IMR-90 (cell line): ENCODE results near the gene NDUFAF2. TPM values are rescaled to one million over a fixed set of nuclear protein-coding genes. Genes with fewer than 3 reads are reported as not detected.

Source experiments
- ATAC-seq: fragments of 200-7000 bp; cut with Tn5 transposase; 2 replicates; pipeline ENCODE4 v1.9.1; 2020; ENCODE audit warnings: low read depth, mild to moderate bottlenecking, moderate library complexity
- BruUV-seq: library from RNA; stranded (reverse); fragments of 400-500 nt; replicated peaks from 2 replicates; lab custom pipeline; 2021; lab: Mats Ljungman, UMichigan
- CTCF ChIA-PET: fragments of 300-600 bp; formaldehyde crosslinking; extraction: SDS; loops from one replicate; lab custom pipeline; 2021; ENCODE audit warnings: antibody characterized with exemption; lab: Yijun Ruan, JAX
- POLR2A ChIA-PET: fragments of 300-600 bp; sonication (Branson Sonifier 250); formaldehyde crosslinking; loops from one replicate; lab custom pipeline; 2022; ENCODE audit warnings: antibody characterized with exemption; ENCODE audit not compliant: unreplicated experiment; lab: Charles Lee
- DNase-seq: peaks from one replicate; pipeline ENCODE4 v3.0.0; 2013
- H2AFZ ChIP-seq: replicated peaks from 2 replicates; pipeline ENCODE3; 2013; ENCODE audit warnings: low read length, mild to moderate bottlenecking; ENCODE audit not compliant: poor library complexity
- H2AK5ac ChIP-seq: 2 replicates; pipeline ENCODE4 v1.6.1; 2013; ENCODE audit warnings: low read depth, low read length, inconsistent platforms
- H2AK9ac ChIP-seq: replicated peaks from 2 replicates; pipeline ENCODE3; 2013; ENCODE audit warnings: mild to moderate bottlenecking, low read depth, low read length, moderate library complexity; ENCODE audit not compliant: poor library complexity
- H2BK120ac ChIP-seq: 2 replicates; pipeline ENCODE4 v1.6.1; 2013; ENCODE audit warnings: low read depth, low read length, inconsistent platforms
- H2BK15ac ChIP-seq: 3 replicates; pipeline ENCODE4 v1.6.1; 2013; ENCODE audit warnings: low read depth, low read length, inconsistent platforms
- H2BK20ac ChIP-seq: 2 replicates; pipeline ENCODE4 v1.6.1; 2013; ENCODE audit warnings: low read depth, mild to moderate bottlenecking, inconsistent platforms, low read length, moderate library complexity
- H2BK5ac ChIP-seq: 2 replicates; pipeline ENCODE4 v1.6.1; 2013; ENCODE audit warnings: mild to moderate bottlenecking, low read depth, low read length, inconsistent platforms; ENCODE audit not compliant: poor library complexity, severe bottlenecking
- H3K14ac ChIP-seq: replicated peaks from 2 replicates; pipeline ENCODE4 v1.6.1; 2013; ENCODE audit warnings: low read depth, low read length, inconsistent platforms
- H3K18ac ChIP-seq: 2 replicates; pipeline ENCODE4 v1.6.1; 2013; ENCODE audit warnings: low read depth, low read length, control low read depth
- H3K23ac ChIP-seq: 2 replicates; pipeline ENCODE4 v1.6.1; 2013; ENCODE audit warnings: low read depth, low read length, inconsistent platforms
- H3K27ac ChIP-seq: 2 replicates; pipeline ENCODE4 v1.5.1; 2013; ENCODE audit warnings: mild to moderate bottlenecking, control low read depth, low read length; ENCODE audit not compliant: insufficient read depth
- H3K27me3 ChIP-seq: 2 replicates; pipeline ENCODE4 v1.6.1; 2013; ENCODE audit warnings: low read length; ENCODE audit not compliant: control insufficient read depth, insufficient read depth
- H3K36me3 ChIP-seq: 2 replicates; pipeline ENCODE4 v1.6.1; 2013; ENCODE audit warnings: low read length, mixed read lengths; ENCODE audit not compliant: control insufficient read depth, insufficient read depth
- H3K4ac ChIP-seq: 2 replicates; pipeline ENCODE4 v1.6.1; 2013; ENCODE audit warnings: low read depth, low read length, inconsistent platforms
- H3K4me1 ChIP-seq: 2 replicates; pipeline ENCODE4 v1.6.1; 2013; ENCODE audit warnings: low read length, mixed read lengths; ENCODE audit not compliant: control insufficient read depth, insufficient read depth
- H3K4me2 ChIP-seq: 2 replicates; pipeline ENCODE4 v1.6.1; 2013; ENCODE audit warnings: low read depth, mild to moderate bottlenecking, control low read depth, low read length, moderate library complexity
- H3K4me3 ChIP-seq: 2 replicates; pipeline ENCODE4 v1.5.1; 2013; ENCODE audit warnings: low read depth, mild to moderate bottlenecking, control low read depth, low read length, moderate library complexity; ENCODE audit not compliant: insufficient read depth
- H3K56ac ChIP-seq: 2 replicates; pipeline ENCODE4 v1.6.1; 2013; ENCODE audit warnings: low read length, inconsistent platforms; ENCODE audit not compliant: insufficient read depth; ENCODE audit errors: extremely low read depth
- H3K79me1 ChIP-seq, 2 experiments: 2 replicates each; pipeline ENCODE4 v1.6.1; 2013; ENCODE audit warnings: low read length in 2 of 2, inconsistent platforms in 1 of 2, low read depth in 1 of 2
- H3K9ac ChIP-seq: 2 replicates; pipeline ENCODE4 v1.6.1; 2013; ENCODE audit warnings: low read depth, low read length, control low read depth
- H3K9me1 ChIP-seq: 2 replicates; pipeline ENCODE4 v1.6.1; 2013; ENCODE audit warnings: low read length, inconsistent platforms; ENCODE audit not compliant: insufficient read depth
- H3K9me3 ChIP-seq: 2 replicates; pipeline ENCODE4 v1.6.1; 2013; ENCODE audit warnings: low read length; ENCODE audit not compliant: control insufficient read depth, insufficient read depth
- H4K20me1 ChIP-seq: 2 replicates; pipeline ENCODE4 v1.6.1; 2013; ENCODE audit warnings: low read length, inconsistent platforms; ENCODE audit not compliant: insufficient read depth
- H4K5ac ChIP-seq: 2 replicates; pipeline ENCODE4 v1.6.1; 2013; ENCODE audit warnings: mild to moderate bottlenecking, low read depth, low read length, control low read depth
- H4K8ac ChIP-seq, 2 experiments: 2 replicates each; pipeline ENCODE4 v1.6.1; 2013; ENCODE audit warnings: low read depth in 2 of 2, low read length in 2 of 2, control low read depth in 1 of 2, inconsistent platforms in 1 of 2
- H4K91ac ChIP-seq: 2 replicates; pipeline ENCODE4 v1.6.1; 2013; ENCODE audit warnings: low read depth, low read length, inconsistent platforms; ENCODE audit not compliant: insufficient read depth
- CEBPB ChIP-seq: IDR thresholded peaks from 2 replicates; pipeline ENCODE4 v1.6.1; 2012; ENCODE audit warnings: low read depth, low read length, improper control_type of control experiment
- CHD1 ChIP-seq: IDR thresholded peaks from 2 replicates; pipeline ENCODE4 v1.6.1; 2012; ENCODE audit warnings: low read depth, low read length, improper control_type of control experiment
- FOS ChIP-seq: fragments of 150-350 bp; IDR thresholded peaks from 2 replicates; pipeline ENCODE4 v1.6.1; 2016; ENCODE audit warnings: low read depth, low read length
- MAFK ChIP-seq: IDR thresholded peaks from 2 replicates; pipeline ENCODE4 v1.6.1; 2012; ENCODE audit warnings: low read depth, low read length, improper control_type of control experiment
- MXI1 ChIP-seq: IDR thresholded peaks from 2 replicates; pipeline ENCODE4 v1.6.1; 2012; ENCODE audit warnings: low read depth, mild to moderate bottlenecking, low read length, moderate library complexity, borderline replicate concordance
- NFE2L2 ChIP-seq: fragments of 150-350 bp; IDR thresholded peaks from 2 replicates; pipeline ENCODE4 v1.6.1; 2016; ENCODE audit warnings: low read depth, mild to moderate bottlenecking, low read length
- POLR2A ChIP-seq: IDR thresholded peaks from 2 replicates; pipeline ENCODE4 v1.6.1; 2012; ENCODE audit warnings: mild to moderate bottlenecking, low read depth, low read length
- RAD21 ChIP-seq: IDR thresholded peaks from 2 replicates; pipeline ENCODE4 v1.6.1; 2012; ENCODE audit warnings: low read length, improper control_type of control experiment
- RFX5 ChIP-seq: IDR thresholded peaks from 2 replicates; pipeline ENCODE4 v1.8.0; 2012; ENCODE audit warnings: low read depth, mild to moderate bottlenecking, low read length, moderate library complexity
- SMC3 ChIP-seq: fragments of 150-350 bp; IDR thresholded peaks from 2 replicates; pipeline ENCODE4 v1.6.1; 2016; ENCODE audit warnings: low read depth, mild to moderate bottlenecking, antibody characterized with exemption, low read length, moderate library complexity
- USF2 ChIP-seq: fragments of 150-350 bp; IDR thresholded peaks from 2 replicates; pipeline ENCODE4 v1.6.1; 2017; ENCODE audit warnings: mild to moderate bottlenecking, antibody characterized with exemption, low read length, low read depth
- WGBS, 2 experiments: methylation state at CpG; one replicate each; pipeline versions ENCODE4 v1.1.5 to v1.1.7; 2013; ENCODE audit warnings: missing lambda C conversion rate in 2 of 2; ENCODE audit not compliant: insufficient read length in 1 of 2; ENCODE audit errors: extremely low coverage in 2 of 2; 5-methylcytosine and 5-hydroxymethylcytosine counted together
- dilution Hi-C: fragments of 300-500 bp; cut with HindIII; formaldehyde crosslinking; loops from one replicate; pipeline ENCODE4 v1.14.3; 2018; ENCODE audit warnings: low sequenced_read_pairs; ENCODE audit not compliant: unreplicated experiment
- in situ Hi-C: fragments of 300-500 bp; cut with MboI; formaldehyde crosslinking; loops from 3 replicates; pipeline ENCODE4 v1.14.3; 2019; ENCODE audit warnings: low sequenced_read_pairs, inconsistent platforms, mixed read lengths
- intact Hi-C: fragments of 100-400 bp; cut with micrococcal nuclease; formaldehyde crosslinking; loops from 2 replicates; pipeline ENCODE4 v1.10.0; 2022
- polyA plus RNA-seq, 3 experiments: library from polyadenylated mRNA; depleted of rRNA; stranded (reverse); fragments of >200 nt; gene quantifications; 2 replicates each; pipeline ENCODE4 v1.2.3, GENCODE V29; 2012; ENCODE audit warnings: low replicate concordance in 1 of 3
- total RNA-seq: library from RNA; depleted of rRNA; stranded (reverse); fragments of >200 nt; gene quantifications from 2 replicates; pipeline ENCODE4 v1.2.3, GENCODE V29; 2012
- TF ChIP-seq, protein P1 (sequence below): fragments of 150-350 bp; IDR thresholded peaks from 2 replicates; pipeline ENCODE4 v1.6.1; 2016; ENCODE audit warnings: low read depth, mild to moderate bottlenecking, low read length, moderate library complexity, borderline replicate concordance

Gene NDUFAF2
- total and polyA plus RNA-seq, 2 of the 4 experiments (the other 2 are of a cell fraction), result 11.8 to 24.7 TPM

DNA sequence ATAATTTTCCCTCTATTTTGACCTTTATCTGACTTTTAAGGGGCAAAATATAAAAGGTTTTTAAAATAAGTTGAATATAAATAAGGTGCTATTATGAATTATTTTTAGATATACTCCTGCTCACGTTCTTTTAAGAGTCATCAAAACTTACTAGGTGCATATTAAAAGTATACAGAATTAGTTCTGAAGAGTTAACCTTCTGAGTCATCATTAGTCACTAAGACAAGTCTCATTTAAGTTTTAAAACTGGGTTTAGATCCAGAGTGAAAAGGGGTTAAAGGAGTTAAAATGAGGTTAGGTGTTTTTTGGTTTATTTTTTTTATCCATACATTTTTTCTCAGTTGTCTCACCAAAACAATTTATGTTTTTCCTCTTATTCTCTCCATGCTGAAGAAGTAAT lies 175.5 kb downstream of the NDUFAF2 start:
- POLR2A ChIA-PET, result no interaction called here
- DNase-seq (peak; percentile 22), ATAC-seq (no peak)
- no peak overlapping the region for H2BK5ac ChIP-seq
- H3K9me3 ChIP-seq, result no peaks in the 10 kb centered on the region
- no peak overlapping the region for H4K5ac ChIP-seq
- H4K8ac ChIP-seq, result no peak overlapping the region
- no peak overlapping the region for H3K23ac ChIP-seq
- H3K4me3 ChIP-seq, result no peak overlapping the region
- no peaks in the 10 kb centered on the region; a peak in 1 of 4 replicates for H3K79me1 ChIP-seq
- H3K36me3 ChIP-seq, result no peaks in the 10 kb centered on the region
- no TSS peak for BruUV-seq
- no peaks in the 10 kb centered on the region for H3K9me1 ChIP-seq
- no peaks in the 10 kb centered on the region; the same call in 1 of the 2 replicates for H4K20me1 ChIP-seq
- H3K4me1 ChIP-seq, result no peaks in the 10 kb centered on the region
- no peak overlapping the region for H3K4ac ChIP-seq
- in situ Hi-C loops, result no loop called here
- no peak overlapping the region for H3K9ac ChIP-seq
- H3K27ac ChIP-seq, result no peak overlapping the region
- intact Hi-C loops, result no loop called here
- H2AK5ac ChIP-seq, result no peak overlapping the region
- no peak overlapping the region for H3K14ac ChIP-seq
- H3K27me3 ChIP-seq, result no peaks in the 10 kb centered on the region
- no peak overlapping the region for H2AFZ ChIP-seq
- no peak overlapping the region for H3K56ac ChIP-seq
- H4K91ac ChIP-seq, result no peak overlapping the region
- no peak overlapping the region for H3K18ac ChIP-seq
- no CpG with 5 or more reads among the region's 1 CpG for WGBS, 2 experiments
- no peak overlapping the region for H3K4me2 ChIP-seq
- dilution Hi-C loops, result no loop called here
- TF ChIP-seq, protein P1, sequence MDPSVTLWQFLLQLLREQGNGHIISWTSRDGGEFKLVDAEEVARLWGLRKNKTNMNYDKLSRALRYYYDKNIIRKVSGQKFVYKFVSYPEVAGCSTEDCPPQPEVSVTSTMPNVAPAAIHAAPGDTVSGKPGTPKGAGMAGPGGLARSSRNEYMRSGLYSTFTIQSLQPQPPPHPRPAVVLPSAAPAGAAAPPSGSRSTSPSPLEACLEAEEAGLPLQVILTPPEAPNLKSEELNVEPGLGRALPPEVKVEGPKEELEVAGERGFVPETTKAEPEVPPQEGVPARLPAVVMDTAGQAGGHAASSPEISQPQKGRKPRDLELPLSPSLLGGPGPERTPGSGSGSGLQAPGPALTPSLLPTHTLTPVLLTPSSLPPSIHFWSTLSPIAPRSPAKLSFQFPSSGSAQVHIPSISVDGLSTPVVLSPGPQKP, result no peak
- TF ChIP-seq USF2, result no peak
- no peak for TF ChIP-seq POLR2A
- no peak for TF ChIP-seq RAD21
- no peak for TF ChIP-seq RFX5
- TF ChIP-seq NFE2L2, result no peak
- no peak for TF ChIP-seq FOS
- no peak for TF ChIP-seq CHD1
- no peak for TF ChIP-seq SMC3
- TF ChIP-seq MAFK, result no peak
- TF ChIP-seq MXI1, result no peak
- no peak for TF ChIP-seq CEBPB
- no peak overlapping the region for H2BK15ac ChIP-seq
- CTCF ChIA-PET, result no interaction called here
- H2BK20ac ChIP-seq, result no peak overlapping the region
- H2BK120ac ChIP-seq, result no peak overlapping the region
- no peak overlapping the region for H2AK9ac ChIP-seq
